K562 (cell line): ENCODE measurements around the gene CCDC9. TPM values are rescaled to one million over a fixed set of nuclear protein-coding genes. Genes with fewer than 3 reads are reported as not detected.

Experiments used
- CC2D1A ChIP-seq: fragments of 450-650 bp; IDR thresholded peaks from 2 replicates; pipeline ENCODE4 v1.6.1; 2017; ENCODE audit warnings: mild to moderate bottlenecking
- ESRRB ChIP-seq: fragments of 250-450 bp; sonication (Bioruptor Pico); IDR thresholded peaks from 2 replicates; pipeline ENCODE4 v1.5.0; 2020; ENCODE audit warnings: mild to moderate bottlenecking, moderate library complexity, borderline replicate concordance
- HDAC6 ChIP-seq: IDR thresholded peaks from 2 replicates; pipeline ENCODE4 v1.6.1; 2012; ENCODE audit warnings: low read depth, mild to moderate bottlenecking, control low read depth, inconsistent platforms, low read length, moderate library complexity
- HLTF ChIP-seq: fragments of 450-650 bp; IDR thresholded peaks from 2 replicates; pipeline ENCODE4 v1.6.1; 2016
- MAFG ChIP-seq: fragments of 450-650 bp; conservative IDR thresholded peaks from 2 replicates; pipeline ENCODE4 v1.6.1; 2016; ENCODE audit warnings: missing genetic modification characterization, missing compliant biosample characterization
- RFX5 ChIP-seq: IDR thresholded peaks from 2 replicates; pipeline ENCODE4 v1.6.1; 2011; ENCODE audit warnings: low read depth, mild to moderate bottlenecking, improper control_type of control experiment, low read length
- RREB1 ChIP-seq: fragments of 250-450 bp; sonication (Bioruptor Pico); IDR thresholded peaks from 2 replicates; pipeline ENCODE4 v1.4.0; 2020
- ZFP91 ChIP-seq: sonication (generic); formaldehyde crosslinking; IDR thresholded peaks from 2 replicates; pipeline ENCODE4 v1.8.0; 2022; ENCODE audit warnings: mild to moderate bottlenecking, missing genetic modification reagents
- polyA plus RNA-seq, 8 experiments: library from polyadenylated mRNA; depleted of rRNA in 4 of 8; stranded (reverse) in 5 of 8; unstranded in 3 of 8; fragments of >200 nt; fragmentation: Nextera tagmentation in 2 of 8; fragmentation: Illumina TruSeq in 1 of 8; extraction: Ambion mirVana in 2 of 8; extraction: Trizol in 1 of 8; gene quantifications; 2 replicates each; pipeline versions ENCODE4 v1.2.1 to v1.2.3, GENCODE V29; 2011 to 2014; ENCODE audit warnings: inconsistent platforms in 1 of 8, missing spikeins in 1 of 8
- total RNA-seq, 7 experiments: library from RNA; depleted of rRNA in 6 of 7; stranded (reverse); fragments of >200 nt in 6 of 7; fragmentation: Illumina TruSeq in 2 of 7; extraction: Trizol in 2 of 7; gene quantifications; 2 replicates each; pipeline versions ENCODE4 v1.2.1 to v1.2.3, GENCODE V29; 2011 to 2021; ENCODE audit warnings: low replicate concordance in 1 of 7
- TF ChIP-seq, protein P1 (sequence below), 2 experiments: fragments of 450-650 bp; IDR thresholded peaks; 2 replicates each; pipeline ENCODE4 v1.6.1; 2016; ENCODE audit warnings: mild to moderate bottlenecking in 2 of 2, borderline replicate concordance in 1 of 2, low read depth in 1 of 2, moderate library complexity in 1 of 2
- TF ChIP-seq, protein P2 (sequence below): fragments of 250-450 bp; sonication (Bioruptor Pico); IDR thresholded peaks from 2 replicates; pipeline ENCODE4 v1.8.0; 2021; ENCODE audit warnings: moderate library complexity, mild to moderate bottlenecking, inconsistent platforms

CCDC9 gene
- total and polyA plus RNA-seq, 9 of the 15 experiments (the other 6 are each of a cell fraction or from before 2014, with no cell fraction given) = 0.23 to 38.6 (median 8.4) TPM

- TF ChIP-seq, protein P1, sequence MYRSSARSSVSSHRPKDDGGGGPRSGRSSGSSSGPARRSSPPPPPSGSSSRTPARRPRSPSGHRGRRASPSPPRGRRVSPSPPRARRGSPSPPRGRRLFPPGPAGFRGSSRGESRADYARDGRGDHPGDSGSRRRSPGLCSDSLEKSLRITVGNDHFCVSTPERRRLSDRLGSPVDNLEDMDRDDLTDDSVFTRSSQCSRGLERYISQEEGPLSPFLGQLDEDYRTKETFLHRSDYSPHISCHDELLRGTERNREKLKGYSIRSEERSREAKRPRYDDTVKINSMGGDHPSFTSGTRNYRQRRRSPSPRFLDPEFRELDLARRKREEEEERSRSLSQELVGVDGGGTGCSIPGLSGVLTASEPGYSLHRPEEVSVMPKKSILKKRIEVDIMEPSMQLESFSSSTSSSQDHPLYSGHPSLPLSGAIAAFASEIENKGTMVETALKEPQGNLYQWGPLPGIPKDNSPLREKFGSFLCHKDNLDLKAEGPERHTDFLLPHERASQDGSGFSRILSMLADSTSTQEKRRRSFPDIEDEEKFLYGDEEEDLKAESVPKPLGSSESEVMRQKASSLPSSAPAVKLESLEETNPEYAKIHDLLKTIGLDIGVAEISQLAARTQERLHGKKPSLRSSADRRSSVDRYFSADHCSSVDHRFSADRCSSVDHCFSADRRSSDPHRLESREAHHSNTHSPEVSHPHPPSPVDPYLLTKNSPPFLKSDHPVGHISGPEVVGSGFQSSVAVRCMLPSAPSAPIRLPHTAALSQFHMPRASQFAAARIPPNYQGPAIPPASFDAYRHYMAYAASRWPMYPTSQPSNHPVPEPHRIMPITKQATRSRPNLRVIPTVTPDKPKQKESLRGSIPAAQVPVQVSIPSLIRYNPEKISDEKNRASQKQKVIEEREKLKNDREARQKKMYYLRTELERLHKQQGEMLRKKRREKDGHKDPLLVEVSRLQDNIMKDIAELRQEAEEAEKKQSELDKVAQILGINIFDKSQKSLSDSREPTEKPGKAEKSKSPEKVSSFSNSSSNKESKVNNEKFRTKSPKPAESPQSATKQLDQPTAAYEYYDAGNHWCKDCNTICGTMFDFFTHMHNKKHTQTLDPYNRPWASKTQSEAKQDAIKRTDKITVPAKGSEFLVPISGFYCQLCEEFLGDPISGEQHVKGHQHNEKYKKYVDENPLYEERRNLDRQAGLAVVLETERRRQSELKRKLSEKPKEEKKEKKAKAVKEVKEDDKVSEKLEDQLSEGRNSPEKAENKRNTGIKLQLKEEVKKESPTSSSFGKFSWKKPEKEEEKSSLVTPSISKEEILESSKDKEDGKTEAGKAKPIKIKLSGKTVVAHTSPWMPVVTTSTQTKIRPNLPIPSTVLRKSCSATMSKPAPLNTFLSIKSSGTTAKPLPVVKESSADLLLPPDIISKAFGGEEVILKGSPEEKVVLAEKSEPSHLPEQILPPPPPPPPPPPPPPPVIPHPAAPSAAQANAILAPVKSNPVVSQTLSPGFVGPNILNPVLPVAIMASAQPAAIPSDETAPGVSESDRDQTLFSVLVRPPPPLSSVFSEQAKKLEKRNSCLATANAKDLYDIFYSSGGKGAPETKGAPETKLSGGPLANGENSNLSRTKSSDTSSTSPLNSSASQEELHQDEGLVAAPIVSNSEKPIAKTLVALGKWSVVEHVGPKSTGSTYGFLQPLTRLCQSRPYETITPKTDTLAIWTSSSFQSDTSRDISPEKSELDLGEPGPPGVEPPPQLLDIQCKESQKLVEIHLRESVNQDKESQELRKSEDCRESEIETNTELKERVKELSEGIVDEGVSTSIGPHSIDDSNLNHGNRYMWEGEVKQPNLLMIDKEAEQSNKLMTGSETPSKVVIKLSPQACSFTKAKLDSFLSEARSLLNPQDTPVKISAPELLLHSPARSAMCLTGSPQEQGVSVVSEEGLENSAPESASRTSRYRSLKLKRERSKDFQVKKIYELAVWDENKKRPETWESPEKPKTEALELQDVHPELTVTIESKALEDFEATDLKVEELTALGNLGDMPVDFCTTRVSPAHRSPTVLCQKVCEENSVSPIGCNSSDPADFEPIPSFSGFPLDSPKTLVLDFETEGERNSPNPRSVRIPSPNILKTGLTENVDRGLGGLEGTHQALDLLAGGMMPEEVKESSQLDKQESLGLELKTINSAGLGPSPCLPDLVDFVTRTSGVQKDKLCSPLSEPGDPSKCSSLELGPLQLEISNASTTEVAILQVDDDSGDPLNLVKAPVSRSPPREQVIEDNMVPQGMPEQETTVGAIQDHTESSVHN (IDR thresholded peaks at IDR 0.05; ENCODE audit: borderline replicate concordance in 1 of 2, low read depth in 1 of 2) = no peak
- TF ChIP-seq ESRRB (CRISPR knock-in tag) (no peak), RREB1 (CRISPR knock-in tag) (no peak), HDAC6 (no peak), RFX5 (no peak), ZFP91 (CRISPR knock-in tag) (peak; percentile 98), MAFG (tag) (no peak), CC2D1A (no peak), HLTF (no peak)
- TF ChIP-seq, protein P2, sequence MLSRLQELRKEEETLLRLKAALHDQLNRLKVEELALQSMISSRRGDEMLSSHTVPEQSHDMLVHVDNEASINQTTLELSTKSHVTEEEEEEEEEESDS (CRISPR knock-in tag) = no peak
Observed at GRCh38 chr19:47255879-47256692, at the start of gene CCDC9 (continued).
